HG03103 (cell line): ENCODE results near the gene SOWAHB.
"Not testable (repeated sequence)": the region's sequence is repeated elsewhere in the genome, so short reads cannot be mapped to it uniquely, and the experiment has no call there.

Source experiments
- ATAC-seq: cut with Tn5 transposase; IDR thresholded peaks from one replicate; pipeline ENCODE4 v1.9.1; 2021; ENCODE audit warnings: low read depth; ENCODE audit not compliant: unreplicated experiment

SOWAHB gene

DNA sequence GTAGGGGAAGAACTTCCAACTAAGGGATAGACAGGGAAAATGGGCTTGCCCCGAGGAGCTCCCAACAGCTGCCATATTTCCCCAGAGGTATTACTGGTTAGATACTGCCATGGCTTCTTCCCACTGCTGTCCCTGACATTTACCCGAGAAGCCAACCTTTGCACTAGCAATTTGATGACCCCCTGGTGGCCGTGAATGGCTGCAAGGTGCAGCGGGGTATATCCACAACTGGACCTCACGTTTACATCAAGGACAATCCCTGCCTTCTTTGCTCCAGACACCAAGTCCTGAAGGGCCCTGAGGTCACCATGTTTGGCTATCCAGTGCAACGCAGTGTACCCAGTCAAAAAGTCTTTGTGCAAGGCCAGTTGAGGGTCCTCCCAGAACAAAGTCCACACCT lies 2.3 kb downstream of the SOWAHB start:
- ATAC-seq, result no peak

DNA sequence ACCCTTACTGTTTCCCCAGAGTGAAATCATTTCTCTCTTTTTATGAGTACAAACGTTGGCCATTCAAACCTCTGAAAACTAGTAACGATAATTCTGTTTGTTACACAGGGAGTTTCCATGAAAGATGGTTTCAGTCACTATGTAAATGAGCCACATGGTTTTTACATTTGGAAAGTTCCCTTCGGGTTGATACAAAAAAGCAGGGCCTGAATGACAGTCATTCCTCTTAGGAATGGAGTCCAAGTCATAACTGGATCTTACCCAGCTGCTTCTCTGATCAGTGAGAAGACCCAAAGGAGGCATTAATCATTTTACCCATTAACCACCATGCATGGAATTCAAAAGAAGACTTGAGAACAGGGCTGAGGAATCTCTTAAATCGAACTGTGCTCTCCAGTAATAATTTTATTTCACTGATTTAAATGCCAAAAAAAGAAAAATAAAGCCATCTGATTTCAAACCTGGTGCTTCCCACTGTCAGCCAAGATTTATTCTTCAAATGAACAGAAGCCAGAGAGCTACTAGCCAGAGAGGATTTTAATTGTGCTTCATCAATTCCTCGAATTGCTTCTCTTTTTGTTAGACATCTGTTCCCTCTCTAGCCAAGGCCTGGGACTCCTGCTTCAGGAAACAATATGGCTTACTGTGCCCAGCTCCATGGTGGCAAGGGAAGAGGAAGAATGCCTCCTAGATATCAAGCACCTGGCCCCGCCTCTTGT lies 3.2 kb downstream of the SOWAHB start:
- ATAC-seq, result no peak

DNA sequence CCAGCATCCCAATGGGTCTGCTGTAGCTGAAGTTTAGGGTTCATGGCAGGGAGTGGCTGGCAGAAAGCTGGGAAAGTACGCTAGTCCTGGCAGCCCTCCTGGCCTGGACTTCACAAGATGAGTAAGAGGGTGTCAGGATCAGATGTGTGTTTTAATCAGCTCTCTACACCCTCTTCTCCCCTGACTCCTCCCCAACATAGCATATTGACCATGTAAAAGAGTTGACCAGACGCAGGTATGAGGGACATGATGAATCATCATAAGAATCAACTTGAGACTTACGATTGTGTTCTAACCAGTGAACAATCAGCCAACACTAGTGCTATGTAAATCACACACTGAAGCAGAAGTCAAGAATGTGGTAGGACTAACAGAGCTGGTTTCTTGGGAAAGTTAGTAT lies 5.3 kb downstream of the SOWAHB start:
- no peak for ATAC-seq

DNA sequence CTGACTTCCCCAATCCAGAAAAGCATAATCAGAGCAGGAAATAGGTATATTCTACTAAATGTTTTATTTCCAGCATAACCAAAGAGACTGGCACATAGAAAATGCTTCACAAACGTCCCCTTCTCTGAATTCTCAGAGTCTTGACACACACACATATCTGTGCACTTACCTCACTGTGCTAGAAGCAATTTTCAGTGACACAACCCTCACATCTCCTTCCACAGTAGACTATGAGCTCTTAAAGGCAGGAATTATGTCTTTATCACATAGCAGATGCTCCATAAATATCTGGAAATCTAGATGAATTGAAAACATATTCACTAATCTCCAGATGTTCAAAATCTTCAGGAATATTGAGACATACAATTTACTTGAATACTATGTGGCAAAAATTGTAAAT lies 5.9 kb downstream of the SOWAHB start:
- ATAC-seq, result no peak

DNA sequence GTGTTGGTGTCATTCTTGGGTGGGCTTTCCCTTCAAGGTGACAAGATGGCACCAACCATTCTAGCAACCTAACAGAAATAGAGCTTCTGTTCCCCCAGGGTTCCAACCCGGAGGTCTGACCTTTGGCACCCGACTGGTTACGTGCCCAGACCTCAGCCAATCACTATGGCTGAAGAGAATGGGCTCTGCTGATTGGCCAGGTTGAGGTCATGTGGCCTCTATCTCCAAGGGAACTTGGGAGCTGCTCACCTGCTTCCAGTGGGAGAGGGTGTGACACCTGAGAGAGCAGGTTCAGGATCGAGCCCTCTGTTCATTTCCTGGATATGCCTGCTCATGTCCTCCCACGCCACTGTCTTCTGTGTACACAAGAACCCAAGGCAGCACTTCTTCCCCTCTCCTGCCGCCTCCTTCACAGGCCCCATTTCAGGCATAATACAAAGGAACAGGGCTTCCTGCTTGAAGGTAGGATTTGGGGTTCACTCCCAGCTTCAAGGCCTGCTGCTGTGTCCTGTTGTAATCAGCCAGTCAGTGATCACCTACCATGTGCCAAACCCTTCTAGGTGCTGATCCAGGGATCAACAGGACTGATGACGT lies 11.0 kb downstream of the SOWAHB start:
- ATAC-seq, result no peak

DNA sequence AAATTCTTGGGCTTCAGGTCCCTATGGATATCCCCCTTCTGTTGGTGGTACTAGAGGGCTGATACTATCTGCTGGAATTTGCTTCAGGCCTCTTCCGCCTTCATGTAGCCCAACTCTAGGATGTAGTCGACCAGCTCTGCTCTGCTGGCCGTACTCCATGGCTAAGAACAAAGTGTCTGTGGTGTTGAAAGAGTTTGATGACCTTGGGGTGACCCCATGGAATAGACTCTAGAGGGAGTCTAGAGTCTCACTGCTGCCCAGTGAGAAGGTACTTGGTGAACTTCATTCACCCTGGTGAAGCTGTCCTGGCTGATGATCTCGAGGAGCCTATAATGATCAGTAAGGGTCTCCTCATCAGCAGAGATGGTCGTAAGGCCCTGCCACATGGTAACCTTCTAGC lies 11.7 kb downstream of the SOWAHB start:
- no peak for ATAC-seq

DNA sequence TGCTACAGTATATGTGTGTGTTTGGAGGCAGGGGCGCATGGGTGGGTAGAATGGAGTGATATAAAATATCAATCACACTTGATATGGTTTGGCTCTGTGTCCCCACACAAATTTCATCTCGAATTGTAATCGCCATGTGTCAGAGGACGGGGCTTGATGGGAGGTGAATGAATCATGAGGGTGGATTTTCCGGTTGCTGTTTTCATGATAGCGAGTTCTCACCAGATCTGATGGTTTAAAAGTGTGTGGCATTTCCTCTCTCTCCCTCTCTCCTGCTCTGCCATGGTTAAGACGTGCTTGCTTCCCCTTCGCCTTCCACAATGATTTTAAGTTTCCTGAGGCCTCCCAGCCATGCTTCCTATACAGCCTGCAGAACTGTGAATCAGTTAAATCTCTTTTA lies 14.8 kb downstream of the SOWAHB start:
- ATAC-seq, result no peak

DNA sequence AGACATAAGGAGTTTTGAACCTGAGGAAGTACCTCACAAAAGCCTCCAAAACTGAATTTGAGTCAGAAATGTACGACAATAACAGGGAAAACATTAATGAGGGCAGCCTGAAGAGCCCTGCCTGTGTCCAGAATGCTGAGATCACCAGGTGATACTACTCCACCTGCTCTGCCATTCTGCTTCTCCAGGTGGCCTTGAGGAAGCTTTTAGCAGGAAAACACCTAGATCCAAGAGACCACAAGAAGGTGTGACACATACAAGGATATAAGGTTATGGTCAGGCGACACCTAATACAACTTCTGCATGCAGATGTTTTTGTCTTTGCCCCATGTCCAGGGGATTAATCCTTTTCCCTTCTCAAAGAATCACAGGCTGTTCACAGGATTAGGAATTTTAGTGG lies 15.3 kb downstream of the SOWAHB start:
- no peak for ATAC-seq

DNA sequence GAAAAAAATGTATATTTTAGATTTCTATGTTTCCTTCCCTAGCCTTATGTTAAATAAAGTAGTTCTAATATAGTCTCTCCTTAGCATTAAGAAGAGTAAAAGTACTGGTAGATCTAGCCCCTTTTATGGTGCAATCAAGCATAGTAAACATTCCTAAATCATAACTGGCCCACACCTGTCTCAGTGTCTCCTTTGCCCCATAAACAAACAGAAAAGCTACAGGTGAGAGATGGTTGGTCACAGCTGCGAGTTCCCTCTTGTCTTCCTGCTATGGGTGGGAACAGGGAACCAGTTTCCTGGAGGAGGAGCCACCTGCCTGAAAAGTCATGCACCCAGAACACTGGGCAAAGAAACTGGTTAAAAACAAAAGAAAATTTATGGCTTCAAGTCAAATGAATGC lies 16.6 kb downstream of the SOWAHB start:
- ATAC-seq, result no peak

DNA sequence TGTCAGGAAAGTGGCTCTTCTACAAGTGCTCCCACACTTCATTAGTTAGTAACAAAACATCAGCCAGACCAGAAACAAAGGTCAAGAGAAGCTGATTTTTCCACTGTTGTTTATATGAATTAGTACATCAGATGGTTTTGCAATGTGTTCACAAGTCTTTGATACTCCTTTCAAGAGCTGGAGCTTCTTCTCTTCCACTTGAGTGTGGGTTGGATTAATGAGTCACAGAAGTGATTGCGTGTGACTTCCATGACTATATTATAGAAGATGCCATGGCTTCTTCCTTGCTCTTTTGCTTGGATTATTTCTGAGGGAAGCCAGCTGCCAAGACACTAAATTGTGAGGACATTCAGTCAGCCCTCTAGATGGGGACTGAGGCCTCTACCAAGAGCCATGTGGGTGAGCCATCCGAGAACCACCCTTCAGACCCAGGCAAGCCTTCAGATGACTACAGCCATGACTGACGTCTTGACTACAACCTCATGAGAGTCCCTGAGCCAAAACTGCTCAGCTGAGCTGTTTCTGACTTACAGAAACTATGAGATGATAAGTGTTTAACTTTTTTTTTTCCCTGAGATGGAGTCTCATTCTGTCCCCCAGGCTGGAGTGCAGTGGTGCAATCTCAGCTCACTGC lies 18.1 kb downstream of the SOWAHB start:
- ATAC-seq, result no peak

DNA sequence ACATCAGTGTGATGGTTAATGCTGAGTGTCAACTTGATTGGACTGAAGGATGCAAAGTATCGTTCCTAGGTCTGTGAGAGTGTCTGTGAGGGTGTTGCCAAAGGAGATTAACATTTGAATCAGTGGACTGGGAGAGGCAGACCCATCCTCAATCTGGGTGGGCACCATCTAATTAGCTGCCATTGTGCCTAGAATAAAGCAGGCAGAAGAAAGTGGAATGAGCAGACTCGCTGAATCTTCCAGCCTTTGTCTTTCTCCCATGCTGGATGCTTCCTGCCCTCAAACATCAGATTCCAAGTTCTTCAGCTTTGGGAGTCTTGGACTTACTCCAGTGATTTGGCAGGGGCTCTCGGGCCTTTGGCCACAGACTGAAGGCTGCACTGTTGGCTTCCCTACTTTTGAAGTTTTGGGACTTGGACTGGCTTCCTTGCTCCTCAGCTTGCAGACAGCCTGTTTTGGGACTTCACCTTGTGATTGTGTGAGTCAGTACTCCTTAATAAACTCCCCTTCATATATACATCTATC lies 19.2 kb downstream of the SOWAHB start:
- not testable (repeated sequence) for ATAC-seq

DNA sequence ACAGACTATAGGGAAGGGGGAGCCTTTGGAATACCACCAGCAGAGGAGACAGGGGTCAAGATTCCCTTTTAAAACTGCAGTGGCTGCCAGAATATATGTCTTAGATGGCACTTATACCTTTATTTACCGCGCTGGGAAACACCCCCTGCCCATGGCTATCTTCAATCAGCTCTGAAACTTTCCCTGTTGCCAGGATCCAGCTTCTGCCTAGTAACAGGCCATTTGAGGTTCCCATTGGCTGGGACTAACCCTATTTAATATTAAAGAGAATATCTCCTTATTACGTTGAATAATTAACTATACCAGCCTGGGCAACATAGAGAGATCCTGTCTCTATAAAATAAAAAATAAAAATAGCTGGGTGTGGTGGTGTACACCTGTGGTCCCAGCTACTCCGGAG lies 23.8 kb downstream of the SOWAHB start:
- no peak for ATAC-seq

DNA sequence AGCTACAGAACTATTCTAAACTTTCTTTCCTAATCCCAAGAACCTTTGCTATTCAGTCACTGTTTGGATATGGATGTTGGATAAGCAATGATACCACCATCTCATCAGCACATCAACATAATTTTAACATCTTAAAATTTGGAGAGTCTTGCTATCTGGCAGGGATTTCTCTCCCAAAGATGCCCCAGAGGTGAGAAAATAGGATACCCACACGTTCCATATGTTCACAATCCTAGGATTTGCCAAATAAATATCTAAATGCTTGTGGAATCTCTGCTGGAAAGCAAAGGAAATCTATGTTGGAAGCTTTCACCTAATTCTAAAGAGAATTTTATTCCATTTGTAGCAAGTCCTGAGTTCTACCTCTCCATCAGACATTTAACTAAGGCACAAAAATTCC lies 24.4 kb downstream of the SOWAHB start:
- ATAC-seq, result no peak

DNA sequence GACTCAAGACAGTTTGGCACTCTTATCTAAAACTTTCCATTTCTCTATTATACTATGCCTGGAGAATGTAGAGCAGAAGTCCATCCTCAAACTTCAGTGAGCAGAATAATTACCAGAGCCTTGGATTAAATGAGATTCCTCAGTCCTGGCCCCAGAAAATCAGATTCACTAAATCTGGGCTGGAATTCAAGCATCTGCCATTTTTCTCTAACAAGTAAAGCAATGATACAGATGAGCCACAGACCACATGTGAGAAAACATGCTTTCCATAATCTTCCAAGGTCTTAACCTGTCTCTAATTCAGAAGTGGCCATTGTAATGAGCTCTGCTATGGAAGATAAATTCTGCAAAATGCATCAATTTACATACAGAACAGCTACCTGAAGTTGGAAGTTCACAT lies 25.4 kb downstream of the SOWAHB start:
- ATAC-seq, result no peak

DNA sequence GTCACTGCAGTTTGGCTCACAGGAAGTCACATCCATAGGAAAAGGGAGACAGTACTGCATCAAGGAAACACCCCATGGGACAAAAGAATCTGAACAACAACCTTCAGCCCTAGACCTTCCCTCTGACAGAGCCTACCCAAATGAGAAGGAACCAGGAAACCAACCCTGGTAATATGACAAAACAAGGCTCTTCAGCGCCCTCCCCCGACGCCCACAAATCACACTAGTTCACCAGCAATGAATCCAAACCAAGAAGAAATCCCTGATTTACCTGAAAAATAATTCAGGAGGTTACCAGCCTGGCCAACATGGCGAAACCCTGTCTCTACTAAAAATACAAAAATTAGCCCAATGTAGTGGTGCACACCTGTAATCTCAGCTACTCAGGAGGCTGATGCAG lies 29.2 kb downstream of the SOWAHB start:
- not testable (repeated sequence) for ATAC-seq

DNA sequence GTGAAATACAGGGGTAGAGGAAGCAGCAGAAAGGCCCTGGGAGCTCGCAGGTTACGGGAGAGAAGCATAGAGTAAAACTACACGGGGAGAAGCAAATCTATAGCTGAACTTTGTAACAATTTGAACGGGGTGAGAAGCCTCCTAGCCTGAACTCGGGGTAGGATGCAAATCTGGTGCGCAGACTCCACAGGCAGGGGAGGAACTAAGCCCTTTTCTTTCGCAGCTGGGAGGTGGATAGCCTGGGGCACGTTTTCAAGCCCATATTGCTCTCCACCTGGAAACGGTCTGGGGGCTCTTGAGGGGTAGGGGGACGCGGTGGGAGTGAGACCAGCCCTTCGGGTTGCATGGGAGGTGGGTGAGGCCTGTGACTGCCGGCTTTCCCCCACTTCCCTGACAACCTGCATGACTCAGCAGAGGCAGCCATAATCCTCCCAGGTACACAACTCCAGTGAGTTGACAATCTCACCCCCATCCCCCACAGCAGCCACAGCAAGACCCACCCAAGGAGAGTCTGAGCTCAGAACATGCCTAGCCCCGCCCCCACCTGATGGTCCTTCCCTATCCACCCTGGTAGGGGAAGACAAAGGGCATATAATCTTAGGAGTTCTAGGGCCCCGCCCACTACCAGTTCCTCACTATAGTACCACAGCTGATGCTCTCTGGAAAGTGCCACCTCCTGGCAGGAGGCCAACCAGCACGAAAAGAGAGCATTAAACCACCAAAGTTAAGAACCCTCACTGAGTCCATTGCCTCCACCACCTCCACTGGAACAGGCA lies 29.9 kb downstream of the SOWAHB start:
- ATAC-seq, result no peak

DNA sequence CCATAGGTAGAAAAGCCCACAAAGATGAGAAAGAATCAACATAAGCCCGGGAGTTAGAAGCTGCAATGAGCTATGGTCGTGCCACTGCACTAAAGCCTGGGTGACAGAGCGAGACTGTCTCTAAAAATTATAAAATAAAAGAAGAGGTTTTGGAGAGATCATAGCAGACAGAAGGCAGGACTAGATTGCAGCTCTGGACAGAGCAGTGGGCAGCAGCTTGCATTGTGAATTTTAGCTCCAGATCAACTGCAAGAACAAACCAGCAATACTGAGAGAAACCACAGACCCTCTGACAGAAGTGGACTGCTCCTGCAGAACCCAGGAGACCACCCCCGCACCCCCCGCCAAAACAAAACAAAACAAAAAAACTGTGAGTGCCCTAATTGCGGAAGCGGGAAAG lies 30.6 kb downstream of the SOWAHB start:
- ATAC-seq, result no peak

DNA sequence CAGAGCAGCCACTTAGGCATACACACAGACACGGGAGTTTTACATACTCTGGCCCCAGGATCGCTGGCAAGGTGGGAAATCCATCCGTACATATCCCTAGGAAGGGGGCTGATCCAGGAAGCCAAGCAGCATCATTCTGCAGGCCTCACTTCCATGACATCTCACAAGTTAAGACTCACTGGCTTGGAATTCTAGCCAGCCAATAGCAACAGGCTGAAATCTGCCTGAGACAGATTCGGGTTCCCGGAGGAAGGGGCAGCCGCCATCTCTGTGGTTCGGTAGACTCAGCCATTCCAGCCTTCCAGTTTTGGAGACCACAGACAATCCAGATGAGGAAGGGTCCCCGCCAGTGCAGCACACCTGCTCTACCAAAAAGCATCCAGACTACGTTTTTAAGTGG lies 31.3 kb downstream of the SOWAHB start:
- ATAC-seq, result no peak

DNA sequence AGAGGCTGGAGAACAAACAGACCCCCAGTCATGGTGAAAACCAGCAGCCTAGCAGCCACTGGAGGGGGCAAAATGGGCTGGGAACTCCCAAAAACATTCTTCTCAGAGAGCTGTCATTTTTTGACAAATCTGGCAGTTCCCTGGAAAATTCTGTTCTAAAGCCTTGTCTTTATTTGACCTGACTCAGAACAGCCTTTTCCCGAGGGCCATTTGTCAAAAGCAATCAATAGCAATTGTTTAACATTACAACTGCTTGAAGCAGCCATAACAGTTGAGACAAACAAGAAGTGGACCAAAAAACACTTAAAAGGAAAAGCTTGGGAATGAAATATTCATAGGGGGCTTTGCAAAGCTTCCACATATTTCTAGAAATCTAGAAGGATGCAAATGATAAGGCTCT lies 39.6 kb downstream of the SOWAHB start:
- ATAC-seq, result no peak

DNA sequence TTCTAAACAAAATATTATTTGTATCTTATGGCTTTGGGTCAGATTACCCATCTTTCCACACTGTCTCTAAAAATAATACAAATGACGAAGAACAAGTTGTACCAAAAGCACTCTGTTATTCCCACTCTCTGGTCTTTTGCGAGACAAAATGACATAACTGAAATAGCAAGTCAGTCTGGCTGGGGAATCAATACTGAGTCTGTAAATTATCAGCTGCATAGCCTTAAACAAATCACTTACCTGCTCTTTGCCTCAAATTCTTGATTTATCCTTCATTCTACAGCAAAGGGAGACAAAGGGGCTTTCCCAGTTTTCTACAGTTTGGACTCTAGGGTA lies 40.9 kb downstream of the SOWAHB start:
- ATAC-seq, result no peak
